Nephron (organoid): ENCODE results near the gene CEP57L1.
"Not testable (repeated sequence)": the region's sequence is repeated elsewhere in the genome, so short reads cannot be mapped to it uniquely, and the experiment has no call there.

ENCODE experiments used
- H3K27ac Mint-ChIP-seq, 3 experiments: 2 replicates each; pipeline ENCODE4 v1.8.0; 2020; ENCODE audit warnings: mixed read lengths in 3 of 3, mild to moderate bottlenecking in 2 of 3, moderate library complexity in 1 of 3
- H3K27me3 Mint-ChIP-seq: 2 replicates; pipeline ENCODE4 v1.8.0; 2021; ENCODE audit warnings: low read depth, mild to moderate bottlenecking, moderate library complexity, mixed read lengths
- H3K36me3 Mint-ChIP-seq: 2 replicates; pipeline ENCODE4 v1.8.0; 2020; ENCODE audit warnings: low read depth, mixed read lengths
- H3K4me1 Mint-ChIP-seq: 2 replicates; pipeline ENCODE4 v1.8.0; 2020; ENCODE audit warnings: mixed read lengths
- H3K4me3 Mint-ChIP-seq, 3 experiments: 2 replicates each; pipeline ENCODE4 v1.8.0; 2020; ENCODE audit warnings: mild to moderate bottlenecking in 3 of 3, mixed read lengths in 3 of 3, moderate library complexity in 2 of 3
- H3K9me3 Mint-ChIP-seq: 2 replicates; pipeline ENCODE4 v1.8.0; 2020; ENCODE audit warnings: mixed read lengths
- TF ChIP-seq, protein P1 (sequence below), 3 experiments: fragments of 200-600 bp; sonication (generic); IDR thresholded peaks; one replicate each; pipeline ENCODE4 v1.5.0; 2021; ENCODE audit warnings: antibody characterized with exemption in 3 of 3; ENCODE audit not compliant: unreplicated experiment in 3 of 3

Gene CEP57L1

DNA sequence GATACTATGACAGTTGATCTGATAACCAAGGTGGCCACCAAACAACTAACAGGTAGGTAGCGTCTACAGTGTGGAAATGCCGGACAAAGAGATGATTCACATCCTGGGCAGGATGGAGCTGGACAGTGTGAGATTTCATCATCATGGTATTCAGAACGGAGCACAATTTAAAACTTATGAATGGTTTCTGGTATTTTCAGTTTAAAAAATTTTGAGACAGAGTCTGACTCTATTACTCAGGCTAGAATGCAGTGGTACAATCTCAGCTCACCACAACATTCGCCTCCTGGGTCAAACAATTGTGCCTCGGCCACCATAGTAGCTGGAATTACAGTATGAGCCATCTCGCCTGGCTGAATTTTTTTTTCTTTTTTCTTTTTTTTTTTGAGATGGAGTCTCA lies 43.8 kb downstream of the CEP57L1 start:
- H3K36me3 Mint-ChIP-seq = peaks cover 45% of the 10 kb centered on the region
- H3K4me1 Mint-ChIP-seq = no peaks in the 10 kb centered on the region

DNA sequence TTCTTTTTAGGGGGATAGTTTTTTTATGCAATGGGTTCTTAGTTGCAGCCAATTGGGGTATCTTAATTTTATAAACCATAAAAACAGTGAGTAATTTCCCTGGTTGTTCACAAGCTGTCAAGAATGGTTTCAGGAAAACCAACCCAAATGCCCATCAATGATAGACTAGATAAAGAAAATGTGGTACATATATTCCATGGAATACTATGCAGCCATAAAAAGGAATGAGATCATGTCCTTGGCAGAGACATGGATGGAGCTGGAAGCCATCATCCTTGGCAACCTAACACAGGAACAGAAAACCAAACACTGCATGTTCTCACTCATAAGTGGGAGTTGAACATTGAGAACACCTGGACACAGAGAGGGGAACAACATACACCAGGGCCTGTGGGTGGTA lies 46.8 kb downstream of the CEP57L1 start:
- not testable (repeated sequence) for H3K4me3 Mint-ChIP-seq, H3K27me3 Mint-ChIP-seq, H3K4me1 Mint-ChIP-seq, H3K27ac Mint-ChIP-seq
- peaks cover 12% of the 10 kb centered on the region for H3K9me3 Mint-ChIP-seq
- H3K36me3 Mint-ChIP-seq = peaks cover 39% of the 10 kb centered on the region

More for the DNA sequence above, 43.8 kb downstream of the CEP57L1 start:
- Mint-ChIP-seq H3K9me3 (peaks cover 12% of the 10 kb centered on the region), H3K27ac (no peak overlapping the region), H3K27me3 (no peaks in the 10 kb centered on the region), H3K4me3 (no peak overlapping the region)
- TF ChIP-seq, protein P1, sequence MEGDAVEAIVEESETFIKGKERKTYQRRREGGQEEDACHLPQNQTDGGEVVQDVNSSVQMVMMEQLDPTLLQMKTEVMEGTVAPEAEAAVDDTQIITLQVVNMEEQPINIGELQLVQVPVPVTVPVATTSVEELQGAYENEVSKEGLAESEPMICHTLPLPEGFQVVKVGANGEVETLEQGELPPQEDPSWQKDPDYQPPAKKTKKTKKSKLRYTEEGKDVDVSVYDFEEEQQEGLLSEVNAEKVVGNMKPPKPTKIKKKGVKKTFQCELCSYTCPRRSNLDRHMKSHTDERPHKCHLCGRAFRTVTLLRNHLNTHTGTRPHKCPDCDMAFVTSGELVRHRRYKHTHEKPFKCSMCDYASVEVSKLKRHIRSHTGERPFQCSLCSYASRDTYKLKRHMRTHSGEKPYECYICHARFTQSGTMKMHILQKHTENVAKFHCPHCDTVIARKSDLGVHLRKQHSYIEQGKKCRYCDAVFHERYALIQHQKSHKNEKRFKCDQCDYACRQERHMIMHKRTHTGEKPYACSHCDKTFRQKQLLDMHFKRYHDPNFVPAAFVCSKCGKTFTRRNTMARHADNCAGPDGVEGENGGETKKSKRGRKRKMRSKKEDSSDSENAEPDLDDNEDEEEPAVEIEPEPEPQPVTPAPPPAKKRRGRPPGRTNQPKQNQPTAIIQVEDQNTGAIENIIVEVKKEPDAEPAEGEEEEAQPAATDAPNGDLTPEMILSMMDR (IDR thresholded peaks at IDR 0.05; ENCODE audit: unreplicated experiment in 3 of 3) = no peak

DNA sequence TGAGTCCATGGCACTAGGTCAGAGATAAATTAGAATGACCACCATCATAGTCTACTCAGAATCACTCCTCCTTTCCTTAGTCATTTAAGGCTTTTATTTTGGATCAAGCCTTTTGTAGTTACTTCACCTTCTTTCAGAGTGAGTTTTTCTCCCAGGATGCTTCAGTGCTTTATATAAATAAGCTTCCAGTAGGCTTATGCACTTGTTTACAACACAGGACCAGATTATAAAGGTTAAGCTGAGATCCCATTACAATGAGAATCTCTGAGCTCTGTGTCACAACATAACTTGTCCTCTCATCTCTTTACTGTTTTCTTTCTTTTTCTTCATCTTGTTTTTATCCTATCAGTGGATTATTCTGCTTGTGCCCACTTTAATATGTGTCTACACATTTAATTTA lies 47.9 kb downstream of the CEP57L1 start:
- Mint-ChIP-seq H3K4me3 (no peak overlapping the region), H3K27me3 (no peaks in the 10 kb centered on the region), H3K27ac (no peak overlapping the region), H3K9me3 (peaks cover 12% of the 10 kb centered on the region), H3K4me1 (no peaks in the 10 kb centered on the region), H3K36me3 (peaks cover 43% of the 10 kb centered on the region)
- TF ChIP-seq, protein P1 (IDR thresholded peaks at IDR 0.05; ENCODE audit: unreplicated experiment in 3 of 3) = no peak

- not testable (repeated sequence) for H3K27ac Mint-ChIP-seq, H3K4me1 Mint-ChIP-seq, H3K27me3 Mint-ChIP-seq, H3K4me3 Mint-ChIP-seq
- Mint-ChIP-seq H3K36me3 (peaks cover 48% of the 10 kb centered on the region), H3K9me3 (peaks cover 23% of the 10 kb centered on the region)
Observed at GRCh38 chr6:109148251-109148650, 52.9 kb downstream of the CEP57L1 start.

DNA sequence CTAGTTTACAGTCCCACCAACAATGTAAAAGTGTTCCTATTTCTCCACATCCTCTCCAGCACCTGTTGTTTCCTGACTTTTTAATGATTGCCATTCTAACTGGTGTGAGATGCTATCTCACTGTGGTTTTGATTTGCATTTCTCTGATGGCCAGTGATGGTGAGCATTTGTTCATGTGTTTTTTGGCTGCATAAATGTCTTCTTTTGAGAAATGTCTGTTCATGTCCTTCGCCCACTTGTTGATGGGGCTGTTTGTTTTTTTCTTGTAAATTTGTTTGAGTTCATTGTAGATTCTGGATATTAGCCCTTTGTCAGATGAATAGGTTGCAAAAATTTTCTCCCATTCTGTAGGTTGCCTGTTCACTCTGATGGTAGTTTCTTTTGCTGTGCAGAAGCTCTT lies 53.4 kb downstream of the CEP57L1 start:
- not testable (repeated sequence) for H3K4me3 Mint-ChIP-seq, H3K4me1 Mint-ChIP-seq, H3K27me3 Mint-ChIP-seq, H3K27ac Mint-ChIP-seq
- H3K36me3 Mint-ChIP-seq = peaks cover 45% of the 10 kb centered on the region
- peaks cover 23% of the 10 kb centered on the region for H3K9me3 Mint-ChIP-seq

GRCh38 chr6:109153752-109154151 lies 58.4 kb downstream of the CEP57L1 start:
- Mint-ChIP-seq H3K36me3 (peaks cover 61% of the 10 kb centered on the region), H3K4me1 (no peaks in the 10 kb centered on the region), H3K27ac (no peak overlapping the region)

DNA sequence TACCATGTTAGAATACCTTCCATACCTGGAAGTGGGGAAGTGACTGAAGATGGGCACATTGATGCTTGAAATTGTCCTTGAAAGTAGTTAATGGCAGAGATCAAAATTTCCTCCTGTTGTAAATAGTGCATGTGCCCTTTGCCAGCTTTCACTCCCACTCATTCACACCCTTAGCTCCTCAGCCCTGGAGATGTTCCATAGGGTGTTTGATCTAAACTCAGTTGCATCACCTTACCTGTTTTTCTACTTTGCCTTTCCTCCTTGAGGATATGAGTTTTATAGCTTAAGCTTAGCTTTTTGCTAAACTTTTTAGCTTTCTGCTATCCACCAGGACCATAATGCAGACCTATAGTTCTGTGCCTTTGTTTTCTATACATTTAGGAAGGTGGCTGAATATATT lies 69.0 kb downstream of the CEP57L1 start:
- Mint-ChIP-seq H3K27me3 (no peaks in the 10 kb centered on the region), H3K27ac (no peak overlapping the region), H3K36me3 (peaks cover 6% of the 10 kb centered on the region), H3K9me3 (no peaks in the 10 kb centered on the region), H3K4me1 (peaks cover 10% of the 10 kb centered on the region), H3K4me3 (no peak overlapping the region)
- TF ChIP-seq, protein P1 (IDR thresholded peaks at IDR 0.05; ENCODE audit: unreplicated experiment in 3 of 3) = no peak

More at GRCh38 chr6:109153752-109154151, 58.4 kb downstream of the CEP57L1 start:
- no peak overlapping the region for H3K4me3 Mint-ChIP-seq
- TF ChIP-seq, protein P1 (IDR thresholded peaks at IDR 0.05; ENCODE audit: unreplicated experiment in 3 of 3) = no peak
- H3K27me3 Mint-ChIP-seq = no peaks in the 10 kb centered on the region
- H3K9me3 Mint-ChIP-seq = peaks cover 18% of the 10 kb centered on the region
